Calu3 (cell line): ENCODE results near the gene HMOX2. TPM values are rescaled to one million over a fixed set of nuclear protein-coding genes. Genes with fewer than 3 reads are reported as not detected.

Experiments used
- BruUV-seq: library from RNA; stranded (reverse); fragments of 400-500 nt; replicated peaks from 2 replicates; lab custom pipeline; 2021; lab: Mats Ljungman, UMichigan
- CTCF ChIA-PET: fragments of 300-600 bp; sonication (Branson Sonifier 250); formaldehyde crosslinking; loops from one replicate; lab custom pipeline; 2022; ENCODE audit warnings: antibody characterized with exemption; lab: Charles Lee
- DNase-seq: peaks from one replicate; pipeline ENCODE4 v3.0.0; 2022
- H3K27ac Mint-ChIP-seq: one replicate; pipeline ENCODE4 v1.8.0; 2022; ENCODE audit warnings: mixed read lengths; ENCODE audit not compliant: unreplicated experiment
- H3K27me3 Mint-ChIP-seq: one replicate; pipeline ENCODE4 v1.8.0; 2022; ENCODE audit warnings: mixed read lengths; ENCODE audit not compliant: unreplicated experiment
- H3K36me3 Mint-ChIP-seq: one replicate; pipeline ENCODE4 v1.8.0; 2022; ENCODE audit warnings: mild to moderate bottlenecking, moderate library complexity, mixed read lengths; ENCODE audit not compliant: insufficient read depth, unreplicated experiment
- H3K4me1 Mint-ChIP-seq: one replicate; pipeline ENCODE4 v1.8.0; 2022; ENCODE audit warnings: mild to moderate bottlenecking, low read depth, mixed read lengths; ENCODE audit not compliant: unreplicated experiment
- H3K4me3 Mint-ChIP-seq: one replicate; pipeline ENCODE4 v1.8.0; 2022; ENCODE audit warnings: mild to moderate bottlenecking, low read depth, moderate library complexity, mixed read lengths; ENCODE audit not compliant: unreplicated experiment
- H3K9me3 Mint-ChIP-seq: one replicate; pipeline ENCODE4 v1.8.0; 2022; ENCODE audit warnings: low read depth, mixed read lengths; ENCODE audit not compliant: unreplicated experiment
- CTCF ChIP-seq: fragments of 200-600 bp; IDR thresholded peaks from one replicate; pipeline ENCODE4 v1.8.0; 2022; ENCODE audit warnings: antibody characterized with exemption; ENCODE audit not compliant: unreplicated experiment
- intact Hi-C: fragments of 100-400 bp; cut with micrococcal nuclease; formaldehyde crosslinking; loops from one replicate; pipeline ENCODE4 v1.10.0; 2022; ENCODE audit not compliant: unreplicated experiment
- total RNA-seq: library from RNA; stranded (reverse); gene quantifications from 2 replicates; pipeline ENCODE4 v1.2.3, GENCODE V29; 2022

The HMOX2 gene
- total RNA-seq, 1 experiment from 2014 or later, result 79.2 TPM

DNA sequence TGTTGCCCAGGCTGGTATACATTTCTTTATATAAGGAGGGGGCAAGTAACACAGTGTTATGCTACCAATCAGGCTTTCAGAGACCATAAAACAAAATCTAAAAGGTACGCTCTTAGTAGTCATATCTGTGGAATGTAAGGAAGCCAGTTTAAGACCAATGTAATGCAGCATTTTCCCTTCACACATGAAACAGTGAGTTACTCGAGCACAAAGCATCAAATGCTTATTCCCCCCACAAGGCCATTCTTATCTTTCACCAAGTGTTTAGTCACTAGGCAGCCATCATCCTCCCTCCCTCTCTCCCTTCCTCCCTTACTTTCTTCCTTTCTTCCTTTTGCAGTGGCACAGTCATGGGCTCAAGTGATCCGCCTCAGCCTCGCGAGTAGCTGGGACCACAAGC is 12.8 kb downstream of the HMOX2 start:
- H3K9me3 Mint-ChIP-seq, result no peaks in the 10 kb centered on the region
- peaks cover 54% of the 10 kb centered on the region for H3K4me1 Mint-ChIP-seq
- no peak for TF ChIP-seq CTCF
- H3K4me3 Mint-ChIP-seq, result no peak overlapping the region
- peaks cover 26% of the 10 kb centered on the region for H3K36me3 Mint-ChIP-seq
- CTCF ChIA-PET, result interaction anchor here (0.6 to 1.0 kb wide), 2 partner anchors 10 to 1267 kb away, joined by 3 read pairs; no protein-coding TSS in a partner anchor
- intact Hi-C loops, result no loop called here
- no peak overlapping the region for H3K27ac Mint-ChIP-seq
- DNase-seq, result no peak
- H3K27me3 Mint-ChIP-seq, result no peaks in the 10 kb centered on the region
- no TSS peak for BruUV-seq

- BruUV-seq, result no TSS peak
Observed at GRCh38 chr16:4491898-4492297, 15.7 kb downstream of the HMOX2 start.

GRCh38 chr16:4494746-4495490 is 18.7 kb downstream of the HMOX2 start:
- intact Hi-C loops, result no loop called here
- Mint-ChIP-seq H3K4me3 (peak overlapping the region; percentile 30), H3K9me3 (no peaks in the 10 kb centered on the region), H3K36me3 (peaks cover 18% of the 10 kb centered on the region), H3K27ac (peak overlapping the region; percentile 58), H3K4me1 (peaks cover 69% of the 10 kb centered on the region), H3K27me3 (no peaks in the 10 kb centered on the region)
- CTCF ChIA-PET, result interaction anchor here (0.7 kb wide), 1 partner anchor 17 kb away, joined by 3 read pairs; no protein-coding TSS in a partner anchor
- no TSS peak for BruUV-seq
- TF ChIP-seq CTCF, result no peak
- peak; percentile 55 for DNase-seq

More at GRCh38 chr16:4491898-4492297, 15.7 kb downstream of the HMOX2 start:
- no peak for TF ChIP-seq CTCF
- peaks cover 30% of the 10 kb centered on the region for H3K36me3 Mint-ChIP-seq
- H3K4me1 Mint-ChIP-seq, result peaks cover 62% of the 10 kb centered on the region
- CTCF ChIA-PET, result interaction anchor here (0.7 kb wide), 1 partner anchor 615 kb away, joined by 3 read pairs; no protein-coding TSS in a partner anchor
- H3K27ac Mint-ChIP-seq, result no peak overlapping the region
- H3K9me3 Mint-ChIP-seq, result no peaks in the 10 kb centered on the region
- H3K27me3 Mint-ChIP-seq, result no peaks in the 10 kb centered on the region
- DNase-seq, result no peak
- H3K4me3 Mint-ChIP-seq, result no peak overlapping the region
- intact Hi-C loops, result no loop called here

DNA sequence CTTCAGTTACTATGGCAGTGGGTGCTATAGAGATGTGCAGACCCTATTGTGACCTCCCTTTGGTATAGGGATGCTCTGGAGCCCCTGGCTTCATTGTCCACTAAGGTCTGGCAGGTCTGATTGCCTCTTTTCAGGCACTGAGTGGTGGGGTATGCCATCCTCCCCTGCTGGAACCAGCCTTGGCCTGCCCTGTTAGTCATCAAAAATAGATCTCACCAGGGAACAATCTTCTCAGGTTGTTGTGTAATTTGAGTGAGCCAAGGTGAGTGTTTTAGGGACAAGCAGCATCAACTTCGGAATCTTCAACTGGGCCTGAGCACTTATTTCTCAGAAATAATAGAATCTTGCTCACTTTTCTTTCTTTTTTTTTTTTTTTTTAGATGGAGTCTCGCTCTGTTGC is 19.6 kb downstream of the HMOX2 start:
- intact Hi-C loops, result no loop called here
- BruUV-seq, result no TSS peak
- H3K36me3 Mint-ChIP-seq, result peaks cover 15% of the 10 kb centered on the region
- peak overlapping the region; percentile 26 for H3K4me3 Mint-ChIP-seq
- peak overlapping the region; percentile 58 for H3K27ac Mint-ChIP-seq
- no peak for TF ChIP-seq CTCF
- no peaks in the 10 kb centered on the region for H3K9me3 Mint-ChIP-seq
- no peaks in the 10 kb centered on the region for H3K27me3 Mint-ChIP-seq
- H3K4me1 Mint-ChIP-seq, result peaks cover 76% of the 10 kb centered on the region
- CTCF ChIA-PET, result interaction anchor here (0.6 kb wide), 1 partner anchor 227 kb away, joined by 3 read pairs; no protein-coding TSS in a partner anchor
- no peak for DNase-seq
